HEK293T (cell line): Measurements from ENCODE around the gene EDN1.

Experiments
- CTCF ChIA-PET: fragments of 350-600 bp; formaldehyde crosslinking; extraction: SDS; loops from one replicate; lab custom pipeline; 2021; ENCODE audit warnings: antibody characterized with exemption, inconsistent platforms; lab: Yijun Ruan, JAX
- POLR2A ChIA-PET: fragments of 350-600 bp; formaldehyde crosslinking; extraction: SDS; loops from one replicate; lab custom pipeline; 2020; ENCODE audit warnings: antibody characterized with exemption, inconsistent platforms; lab: Yijun Ruan, JAX
- DNase-seq: peaks from one replicate; pipeline ENCODE4 v3.0.0; 2012; ENCODE audit warnings: mixed read lengths; ENCODE audit errors: extremely low spot score
- ARNT ChIP-seq: fragments of 450-650 bp; IDR thresholded peaks from 2 replicates; pipeline ENCODE4 v1.6.1; 2017; ENCODE audit warnings: mild to moderate bottlenecking
- BHLHE40 ChIP-seq: fragments of 450-650 bp; IDR thresholded peaks from 2 replicates; pipeline ENCODE4 v1.6.1; 2016; ENCODE audit warnings: mild to moderate bottlenecking, moderate library complexity, borderline replicate concordance
- CTBP1 ChIP-seq: fragments of 450-650 bp; IDR thresholded peaks from 2 replicates; pipeline ENCODE4 v1.6.1; 2016; ENCODE audit warnings: borderline replicate concordance
- ELF4 ChIP-seq: fragments of 450-650 bp; IDR thresholded peaks from 2 replicates; pipeline ENCODE4 v1.6.1; 2017; ENCODE audit warnings: antibody characterized with exemption
- FOXA1 ChIP-seq: fragments of 450-650 bp; IDR thresholded peaks from 2 replicates; pipeline ENCODE4 v1.6.1; 2016; ENCODE audit warnings: mild to moderate bottlenecking
- FOXK2 ChIP-seq: fragments of 450-650 bp; IDR thresholded peaks from 2 replicates; pipeline ENCODE4 v1.6.1; 2016; ENCODE audit warnings: mild to moderate bottlenecking
- FOXM1 ChIP-seq: fragments of 450-650 bp; IDR thresholded peaks from 2 replicates; pipeline ENCODE4 v1.6.1; 2017; ENCODE audit warnings: mild to moderate bottlenecking, borderline replicate concordance
- HDGF ChIP-seq: fragments of 450-650 bp; IDR thresholded peaks from 2 replicates; pipeline ENCODE4 v1.6.1; 2017; ENCODE audit warnings: antibody characterized with exemption, borderline replicate concordance
- L3MBTL2 ChIP-seq: fragments of 450-650 bp; conservative IDR thresholded peaks from 2 replicates; pipeline ENCODE4 v1.6.1; 2016; ENCODE audit warnings: mild to moderate bottlenecking
- LEF1 ChIP-seq: fragments of 450-650 bp; IDR thresholded peaks from 2 replicates; pipeline ENCODE4 v1.6.1; 2017; ENCODE audit warnings: mild to moderate bottlenecking, borderline replicate concordance
- NFRKB ChIP-seq: fragments of 450-650 bp; IDR thresholded peaks from 2 replicates; pipeline ENCODE4 v1.6.1; 2016; ENCODE audit warnings: mild to moderate bottlenecking, moderate library complexity
- SP1 ChIP-seq: fragments of 450-650 bp; IDR thresholded peaks from 2 replicates; pipeline ENCODE4 v1.6.1; 2017
- SUZ12 ChIP-seq: fragments of 450-650 bp; IDR thresholded peaks from 2 replicates; pipeline ENCODE4 v1.6.1; 2016; ENCODE audit warnings: mild to moderate bottlenecking
- TARDBP ChIP-seq: fragments of 450-650 bp; IDR thresholded peaks from 2 replicates; pipeline ENCODE4 v1.6.1; 2016
- ZNF384 ChIP-seq: fragments of 450-650 bp; IDR thresholded peaks from 2 replicates; pipeline ENCODE4 v1.6.1; 2016
- TF ChIP-seq, protein P1 (sequence below): fragments of 450-650 bp; IDR thresholded peaks from 2 replicates; pipeline ENCODE4 v1.6.1; 2016

The EDN1 gene

DNA sequence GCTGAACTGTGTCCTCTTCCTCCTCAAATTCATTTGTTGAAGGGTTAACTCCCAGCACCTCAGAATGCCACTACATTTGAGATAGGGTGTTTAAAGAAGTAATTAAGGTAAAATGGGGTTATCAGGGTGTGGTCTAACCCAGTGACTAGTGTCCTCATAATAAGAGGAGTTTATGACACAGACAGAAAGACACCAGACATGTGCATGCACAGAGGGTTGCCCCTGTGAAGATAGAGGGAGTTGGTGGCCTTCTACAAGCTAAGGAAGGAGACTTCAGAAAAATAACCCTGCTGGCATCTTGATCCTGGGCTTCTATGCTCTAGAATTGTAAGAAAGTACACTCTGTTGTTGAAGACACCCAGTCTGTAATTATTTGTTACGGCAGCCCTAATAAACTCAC lies 24.9 kb upstream of the EDN1 start:
- ChIA-PET CTCF (no interaction called here), POLR2A (no interaction called here)
- no peak for DNase-seq
- TF ChIP-seq LEF1 (no peak), ZNF384 (no peak), SUZ12 (no peak), NFRKB (no peak), FOXK2 (no peak), ARNT (no peak), SP1 (no peak), TARDBP (no peak), FOXA1 (no peak), BHLHE40 (no peak), CTBP1 (no peak), ELF4 (no peak), HDGF (no peak), FOXM1 (no peak), L3MBTL2 (no peak)
- TF ChIP-seq, protein P1, sequence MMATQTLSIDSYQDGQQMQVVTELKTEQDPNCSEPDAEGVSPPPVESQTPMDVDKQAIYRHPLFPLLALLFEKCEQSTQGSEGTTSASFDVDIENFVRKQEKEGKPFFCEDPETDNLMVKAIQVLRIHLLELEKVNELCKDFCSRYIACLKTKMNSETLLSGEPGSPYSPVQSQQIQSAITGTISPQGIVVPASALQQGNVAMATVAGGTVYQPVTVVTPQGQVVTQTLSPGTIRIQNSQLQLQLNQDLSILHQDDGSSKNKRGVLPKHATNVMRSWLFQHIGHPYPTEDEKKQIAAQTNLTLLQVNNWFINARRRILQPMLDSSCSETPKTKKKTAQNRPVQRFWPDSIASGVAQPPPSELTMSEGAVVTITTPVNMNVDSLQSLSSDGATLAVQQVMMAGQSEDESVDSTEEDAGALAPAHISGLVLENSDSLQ = no peak

DNA sequence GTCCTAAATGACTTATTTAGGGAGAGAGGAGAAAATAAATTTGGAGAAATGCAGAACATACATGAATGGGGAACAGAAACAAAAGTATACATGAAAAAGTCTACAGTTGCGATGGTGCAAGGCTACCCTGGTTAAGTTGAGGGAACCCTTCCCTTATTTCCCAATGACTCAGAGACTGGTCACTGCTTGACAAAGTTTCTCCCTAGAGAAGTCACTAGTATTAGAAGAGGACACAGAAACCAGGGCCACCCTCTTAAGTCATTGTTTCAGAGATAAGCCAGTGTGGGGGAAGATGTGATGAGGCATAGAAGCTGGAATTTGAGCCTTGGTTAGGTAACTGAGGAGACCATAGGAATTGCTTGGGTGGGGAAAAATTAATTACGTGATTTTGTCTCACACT lies 24.4 kb upstream of the EDN1 start:
- ChIA-PET CTCF (no interaction called here), POLR2A (no interaction called here)
- no peak for TF ChIP-seq BHLHE40
- TF ChIP-seq SP1 = no peak
- no peak for TF ChIP-seq TARDBP
- no peak for TF ChIP-seq FOXK2
- TF ChIP-seq ZNF384 = no peak
- no peak for TF ChIP-seq SUZ12
- no peak for TF ChIP-seq NFRKB
- no peak for TF ChIP-seq FOXM1
- TF ChIP-seq, protein P1 = no peak
- no peak for TF ChIP-seq L3MBTL2
- TF ChIP-seq HDGF = no peak
- TF ChIP-seq ELF4 = no peak
- TF ChIP-seq FOXA1 = no peak
- no peak for TF ChIP-seq ARNT
- TF ChIP-seq LEF1 = no peak
- no peak for TF ChIP-seq CTBP1
- no peak for DNase-seq

DNA sequence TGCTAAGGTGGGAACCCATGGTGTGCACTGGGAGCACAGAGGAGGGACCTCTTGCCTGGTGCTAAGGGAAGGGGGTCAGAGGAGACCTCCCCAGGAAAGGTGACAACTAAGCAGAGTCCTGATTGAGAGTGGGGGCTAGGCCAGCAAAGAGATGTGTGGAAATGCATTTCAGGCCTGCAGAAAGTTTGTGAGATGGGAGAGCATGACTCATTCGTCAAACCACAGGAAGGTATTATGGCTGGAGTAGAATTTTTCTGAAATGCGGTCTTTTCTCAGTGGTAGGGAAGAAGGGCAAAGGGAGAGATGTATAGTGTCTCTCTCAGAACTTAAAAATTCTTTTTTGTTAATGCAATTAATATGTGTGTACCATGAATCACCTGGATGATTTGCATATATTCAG lies 23.6 kb upstream of the EDN1 start:
- TF ChIP-seq ELF4 (no peak), FOXM1 (no peak), TARDBP (no peak), CTBP1 (no peak), ARNT (no peak), LEF1 (no peak), HDGF (no peak), BHLHE40 (no peak)
- TF ChIP-seq, protein P1 = no peak
- DNase-seq = no peak
- ChIA-PET CTCF (no interaction called here), POLR2A (no interaction called here)

DNA sequence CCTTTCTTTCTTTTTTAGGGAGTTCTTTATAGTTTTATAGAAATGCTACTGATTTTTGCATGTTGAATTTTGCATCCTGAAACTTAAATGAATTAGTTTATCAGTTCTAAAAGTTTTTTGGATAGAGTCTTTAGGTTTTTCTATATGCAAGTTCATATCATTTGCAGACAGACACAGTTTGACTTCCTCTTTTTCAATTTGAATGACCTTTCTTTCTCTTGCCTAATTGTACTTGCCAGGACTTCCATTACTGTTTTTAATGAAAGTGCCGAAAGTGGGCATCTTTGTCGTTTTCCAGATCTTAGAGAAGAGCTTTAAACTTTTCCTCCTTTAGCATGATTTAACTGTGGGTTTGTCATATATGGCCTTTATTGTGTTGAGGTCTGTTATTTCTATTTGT lies 21.1 kb upstream of the EDN1 start:
- no peak for DNase-seq
- ChIA-PET CTCF (interaction anchor here (0.7 kb wide), 1 partner anchor 24 kb away, joined by 6 read pairs; no protein-coding TSS in a partner anchor), POLR2A (no interaction called here)
- TF ChIP-seq FOXM1 (no peak), ELF4 (no peak), LEF1 (no peak), L3MBTL2 (no peak), NFRKB (no peak), BHLHE40 (no peak), HDGF (no peak), TARDBP (no peak), FOXK2 (no peak), SUZ12 (no peak), SP1 (no peak), ZNF384 (no peak), FOXA1 (no peak), ARNT (no peak)
- TF ChIP-seq, protein P1 = no peak

DNA sequence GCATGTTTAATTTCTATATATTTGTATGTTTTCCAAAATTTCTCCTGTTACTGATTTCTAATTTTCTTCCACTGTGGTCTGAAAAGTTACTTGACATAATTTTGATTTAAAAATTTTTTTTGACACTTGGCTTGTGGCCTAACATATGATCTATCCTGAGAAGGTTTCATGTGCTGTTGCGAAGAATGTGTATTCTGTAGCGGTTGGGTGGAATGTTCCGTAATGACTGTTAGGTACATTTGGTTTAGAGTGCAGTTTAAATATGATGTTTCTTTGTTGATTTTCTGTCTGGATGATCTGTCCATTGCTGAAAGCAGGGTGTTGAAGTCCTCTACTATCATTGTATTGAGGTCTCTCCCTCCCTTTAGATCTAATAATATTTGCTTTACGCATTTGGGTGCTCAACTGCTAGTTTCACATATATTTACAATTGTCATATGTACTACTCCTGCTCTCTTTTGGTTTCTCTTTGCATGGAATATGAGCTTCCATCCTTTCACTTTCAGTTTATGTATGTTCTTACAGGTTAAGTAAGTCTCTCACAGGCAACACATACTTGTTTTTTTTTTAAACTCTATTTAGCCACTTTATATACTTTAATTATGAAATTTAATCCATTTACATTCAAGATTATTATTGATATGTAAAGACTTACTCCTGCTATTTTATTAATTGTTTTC lies 19.5 kb upstream of the EDN1 start:
- no peak for DNase-seq
- ChIA-PET POLR2A (no interaction called here), CTCF (no interaction called here)
- TF ChIP-seq TARDBP (no peak), ZNF384 (no peak), BHLHE40 (no peak), HDGF (no peak), NFRKB (no peak), ELF4 (no peak), SP1 (no peak), FOXA1 (no peak), FOXK2 (no peak), CTBP1 (no peak), SUZ12 (no peak), FOXM1 (no peak), L3MBTL2 (no peak)
- TF ChIP-seq, protein P1 = no peak
